ENCODE data around the gene TINAGL1. TPM values are rescaled to one million over a fixed set of nuclear protein-coding genes. Genes with fewer than 3 reads are reported as not detected.
A peak's percentile ranks its signal among the peaks of the same experiment; 100 is the strongest.

Gene TINAGL1
- total and polyA plus RNA-seq, 10 of the 15 experiments (the other 5 are each of a cell fraction or from before 2014, with no cell fraction given), result 0.20 to 0.49 (median 0.23) TPM; not detected in 7

GRCh38 chr1:31617218-31617915 is 41.1 kb downstream of the TINAGL1 start, which contains the start of gene HCRTR1:
HCRTR1 (plus strand) TSS chr1:31617689; CDS start chr1:31619193, 1,504 bp downstream.
- no peak within 1 kb of the TSS for H3K27ac ChIP-seq (ENCODE audit: control insufficient read depth, insufficient read depth)
- no TSS peak for BruUV-seq (replicated peaks)
- CTCF ChIA-PET, result interaction anchor here (0.7 to 4.9 kb wide), 21 partner anchors 10 to 353 kb away, joined by 3 to 61 read pairs (median 7); partner anchors contain the start of genes FABP3 and PEF1
- no peak for DNase-seq (ENCODE audit: low read depth, low spot score)
- ATAC-seq, result peak; percentile 25
- in situ Hi-C loops (cut with MboI), result no loop called here
- no peaks in the 10 kb centered on the region for H3K36me3 ChIP-seq (ENCODE audit: control insufficient read depth in 2 of 2, insufficient read depth in 2 of 2, low read length in 1 of 2)
- H3K9me3 ChIP-seq (replicated peaks; ENCODE audit: control insufficient read depth, insufficient read depth, low read length), result no peaks in the 10 kb centered on the region
- SMC1A ChIA-PET (ENCODE audit: uncharacterized antibody, unreplicated experiment), result interaction anchor here (0.7 to 3.2 kb wide), 14 partner anchors 12 to 195 kb away, joined by 3 to 16 read pairs (median 4); no protein-coding TSS in a partner anchor
- H3K9ac ChIP-seq (ENCODE audit: control insufficient read depth, insufficient read depth, low read length), result no peak within 1 kb of the TSS
- peak within 1 kb of the TSS; percentile 68; the same call in 1 of the 2 replicates for H3K4me2 ChIP-seq (ENCODE audit: control insufficient read depth, insufficient read depth)
- no peak within 1 kb of the TSS for H3K4me3 ChIP-seq
- RAD21 ChIA-PET (ENCODE audit: unreplicated experiment), result interaction anchor here (0.6 to 3.2 kb wide), 17 partner anchors 19 to 347 kb away, joined by 3 to 10 read pairs (median 4); partner anchors contain the start of gene COL16A1
- no peaks in the 10 kb centered on the region; the same call in 1 of the 2 replicates for H3K4me1 ChIP-seq (ENCODE audit: control insufficient read depth, insufficient read depth, low read length)
- intact Hi-C loops (cut with micrococcal nuclease; ENCODE audit: unreplicated experiment), result no loop called here
- H2AFZ ChIP-seq (ENCODE audit: control insufficient read depth, low read depth, low read length), result peak within 1 kb of the TSS; percentile 28; the same call in 1 of the 2 replicates
- no peaks in the 10 kb centered on the region for H4K20me1 ChIP-seq (ENCODE audit: control insufficient read depth, insufficient read depth)
- no peaks in the 10 kb centered on the region for H3K79me2 ChIP-seq (ENCODE audit: control insufficient read depth, insufficient read depth, low read length)
- POLR2A ChIA-PET, result interaction anchor here (0.6 kb wide), 1 partner anchor 26 kb away, joined by 7 read pairs; no protein-coding TSS in a partner anchor
- 12% methylated on average over 33 of the region's 48 CpGs for WGBS (ENCODE audit: insufficient coverage, insufficient replicate concordance, low lambda C conversion rate, missing lambda C conversion rate)
- no peak for FAIRE-seq
- H3K27me3 ChIP-seq (replicated peaks in 1 of 2; ENCODE audit: control insufficient read depth in 2 of 2, insufficient read depth in 2 of 2, low read length in 1 of 2), result no peaks in the 10 kb centered on the region; a peak in 2 of 4 replicates
- no peak for TF ChIP-seq MXI1 (IDR thresholded peaks at IDR 0.05; ENCODE audit: low read depth, low read length)
- no peak for TF ChIP-seq CHD1 (IDR thresholded peaks at IDR 0.05; ENCODE audit: low read depth, low read length)
- no peak for TF ChIP-seq ZNF274 (IDR thresholded peaks at IDR 0.05; ENCODE audit: insufficient read depth, insufficient read length)
- no peak for TF ChIP-seq MEF2B (IDR thresholded peaks at IDR 0.05; ENCODE audit: partially characterized antibody, poor library complexity, severe bottlenecking)
- TF ChIP-seq SUZ12 (IDR thresholded peaks at IDR 0.05; ENCODE audit: unreplicated experiment), result no peak
- TF ChIP-seq NR2C1 (IDR thresholded peaks at IDR 0.05), result no peak
- TF ChIP-seq ZNF217 (IDR thresholded peaks at IDR 0.05), result no peak
- TF ChIP-seq, protein P1, sequence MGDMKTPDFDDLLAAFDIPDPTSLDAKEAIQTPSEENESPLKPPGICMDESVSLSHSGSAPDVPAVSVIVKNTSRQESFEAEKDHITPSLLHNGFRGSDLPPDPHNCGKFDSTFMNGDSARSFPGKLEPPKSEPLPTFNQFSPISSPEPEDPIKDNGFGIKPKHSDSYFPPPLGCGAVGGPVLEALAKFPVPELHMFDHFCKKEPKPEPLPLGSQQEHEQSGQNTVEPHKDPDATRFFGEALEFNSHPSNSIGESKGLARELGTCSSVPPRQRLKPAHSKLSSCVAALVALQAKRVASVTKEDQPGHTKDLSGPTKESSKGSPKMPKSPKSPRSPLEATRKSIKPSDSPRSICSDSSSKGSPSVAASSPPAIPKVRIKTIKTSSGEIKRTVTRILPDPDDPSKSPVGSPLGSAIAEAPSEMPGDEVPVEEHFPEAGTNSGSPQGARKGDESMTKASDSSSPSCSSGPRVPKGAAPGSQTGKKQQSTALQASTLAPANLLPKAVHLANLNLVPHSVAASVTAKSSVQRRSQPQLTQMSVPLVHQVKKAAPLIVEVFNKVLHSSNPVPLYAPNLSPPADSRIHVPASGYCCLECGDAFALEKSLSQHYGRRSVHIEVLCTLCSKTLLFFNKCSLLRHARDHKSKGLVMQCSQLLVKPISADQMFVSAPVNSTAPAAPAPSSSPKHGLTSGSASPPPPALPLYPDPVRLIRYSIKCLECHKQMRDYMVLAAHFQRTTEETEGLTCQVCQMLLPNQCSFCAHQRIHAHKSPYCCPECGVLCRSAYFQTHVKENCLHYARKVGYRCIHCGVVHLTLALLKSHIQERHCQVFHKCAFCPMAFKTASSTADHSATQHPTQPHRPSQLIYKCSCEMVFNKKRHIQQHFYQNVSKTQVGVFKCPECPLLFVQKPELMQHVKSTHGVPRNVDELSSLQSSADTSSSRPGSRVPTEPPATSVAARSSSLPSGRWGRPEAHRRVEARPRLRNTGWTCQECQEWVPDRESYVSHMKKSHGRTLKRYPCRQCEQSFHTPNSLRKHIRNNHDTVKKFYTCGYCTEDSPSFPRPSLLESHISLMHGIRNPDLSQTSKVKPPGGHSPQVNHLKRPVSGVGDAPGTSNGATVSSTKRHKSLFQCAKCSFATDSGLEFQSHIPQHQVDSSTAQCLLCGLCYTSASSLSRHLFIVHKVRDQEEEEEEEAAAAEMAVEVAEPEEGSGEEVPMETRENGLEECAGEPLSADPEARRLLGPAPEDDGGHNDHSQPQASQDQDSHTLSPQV (IDR thresholded peaks at IDR 0.05), result no peak
- no peak for TF ChIP-seq PKNOX1 (IDR thresholded peaks at IDR 0.05)
- no peak for TF ChIP-seq SMARCA5 (IDR thresholded peaks at IDR 0.05)
- no peak for TF ChIP-seq TBL1XR1 (IDR thresholded peaks at IDR 0.05; ENCODE audit: low read depth, low read length)
- TF ChIP-seq LARP7 (IDR thresholded peaks at IDR 0.05), result no peak
- TF ChIP-seq BRCA1 (IDR thresholded peaks at IDR 0.05; ENCODE audit: low read depth, low read length), result no peak
- TF ChIP-seq ZNF687 (IDR thresholded peaks at IDR 0.05), result no peak
- TF ChIP-seq ZSCAN29 (IDR thresholded peaks at IDR 0.05), result no peak

All from GM12878 (cell line).